Testis (tissue), 2 donors: ENCODE results near the gene TMEM51.
"Not testable (repeated sequence)": the region's sequence is repeated elsewhere in the genome, so short reads cannot be mapped to it uniquely, and the experiment has no call there.

Source experiments
- POLR2A ChIP-seq: fragments of 450-650 bp; IDR thresholded peaks from one replicate; pipeline ENCODE4 v1.6.1; 2017; ENCODE audit warnings: antibody characterized with exemption, mild to moderate bottlenecking, moderate library complexity
- TF ChIP-seq, protein P1 (sequence below), 3 experiments: fragments of 450-650 bp in 2 of 3; fragments of 200-600 bp in 1 of 3; sonication (generic) in 1 of 3; IDR thresholded peaks; one replicate each; pipeline ENCODE4 v1.5.1; 2016 to 2019; ENCODE audit warnings: antibody characterized with exemption in 3 of 3, mild to moderate bottlenecking in 2 of 3, moderate library complexity in 1 of 3

DNA sequence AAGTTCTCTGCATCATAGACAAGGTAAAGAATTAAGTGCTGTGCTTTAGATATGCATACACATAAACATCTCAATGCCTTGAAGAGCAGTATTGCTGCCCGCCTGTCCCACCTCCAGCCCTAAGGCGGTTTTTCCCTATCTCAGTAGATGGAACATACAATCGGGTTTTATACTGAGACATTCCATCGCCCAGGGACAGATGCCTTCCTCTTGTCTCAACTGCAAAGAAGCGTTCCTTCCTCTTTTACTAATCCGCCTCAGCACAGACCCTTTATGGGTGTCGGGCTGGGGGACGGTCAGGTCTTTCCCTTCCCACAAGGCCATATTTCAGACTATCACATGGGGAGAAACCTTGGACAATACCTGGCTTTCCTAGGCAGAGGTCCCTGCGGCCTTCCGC lies 17.9 kb upstream of the TMEM51 start:
- TF ChIP-seq, protein P1, sequence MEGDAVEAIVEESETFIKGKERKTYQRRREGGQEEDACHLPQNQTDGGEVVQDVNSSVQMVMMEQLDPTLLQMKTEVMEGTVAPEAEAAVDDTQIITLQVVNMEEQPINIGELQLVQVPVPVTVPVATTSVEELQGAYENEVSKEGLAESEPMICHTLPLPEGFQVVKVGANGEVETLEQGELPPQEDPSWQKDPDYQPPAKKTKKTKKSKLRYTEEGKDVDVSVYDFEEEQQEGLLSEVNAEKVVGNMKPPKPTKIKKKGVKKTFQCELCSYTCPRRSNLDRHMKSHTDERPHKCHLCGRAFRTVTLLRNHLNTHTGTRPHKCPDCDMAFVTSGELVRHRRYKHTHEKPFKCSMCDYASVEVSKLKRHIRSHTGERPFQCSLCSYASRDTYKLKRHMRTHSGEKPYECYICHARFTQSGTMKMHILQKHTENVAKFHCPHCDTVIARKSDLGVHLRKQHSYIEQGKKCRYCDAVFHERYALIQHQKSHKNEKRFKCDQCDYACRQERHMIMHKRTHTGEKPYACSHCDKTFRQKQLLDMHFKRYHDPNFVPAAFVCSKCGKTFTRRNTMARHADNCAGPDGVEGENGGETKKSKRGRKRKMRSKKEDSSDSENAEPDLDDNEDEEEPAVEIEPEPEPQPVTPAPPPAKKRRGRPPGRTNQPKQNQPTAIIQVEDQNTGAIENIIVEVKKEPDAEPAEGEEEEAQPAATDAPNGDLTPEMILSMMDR (IDR thresholded peaks at IDR 0.05) = not testable (repeated sequence)
- TF ChIP-seq POLR2A = not testable (repeated sequence)
